Gastrocnemius medialis (tissue), 4 donors: Measurements from ENCODE around the gene LTB.

Source experiments
- POLR2A ChIP-seq, 2 donors: fragments of 450-650 bp; IDR thresholded peaks; one replicate each; pipeline ENCODE4 v1.6.1; 2017; ENCODE audit warnings: antibody characterized with exemption in 2 of 2, mild to moderate bottlenecking in 2 of 2, moderate library complexity in 2 of 2
- TF ChIP-seq, protein P1 (sequence below), 5 experiments: fragments of 450-650 bp in 3 of 5; fragments of 200-600 bp in 2 of 5; sonication (generic) in 2 of 5; IDR thresholded peaks in 4 of 5; conservative IDR thresholded peaks in 1 of 5; 1 replicate in 4 of 5; 2 replicates in 1 of 5; pipeline ENCODE4 v1.5.1; 2016 to 2019; ENCODE audit warnings: antibody characterized with exemption in 5 of 5, mild to moderate bottlenecking in 3 of 5, moderate library complexity in 3 of 5

GRCh38 chr6:31541658-31542521 lies 40.3 kb downstream of the LTB start, which contains the start of gene DDX39B:
- TF ChIP-seq, protein P1, sequence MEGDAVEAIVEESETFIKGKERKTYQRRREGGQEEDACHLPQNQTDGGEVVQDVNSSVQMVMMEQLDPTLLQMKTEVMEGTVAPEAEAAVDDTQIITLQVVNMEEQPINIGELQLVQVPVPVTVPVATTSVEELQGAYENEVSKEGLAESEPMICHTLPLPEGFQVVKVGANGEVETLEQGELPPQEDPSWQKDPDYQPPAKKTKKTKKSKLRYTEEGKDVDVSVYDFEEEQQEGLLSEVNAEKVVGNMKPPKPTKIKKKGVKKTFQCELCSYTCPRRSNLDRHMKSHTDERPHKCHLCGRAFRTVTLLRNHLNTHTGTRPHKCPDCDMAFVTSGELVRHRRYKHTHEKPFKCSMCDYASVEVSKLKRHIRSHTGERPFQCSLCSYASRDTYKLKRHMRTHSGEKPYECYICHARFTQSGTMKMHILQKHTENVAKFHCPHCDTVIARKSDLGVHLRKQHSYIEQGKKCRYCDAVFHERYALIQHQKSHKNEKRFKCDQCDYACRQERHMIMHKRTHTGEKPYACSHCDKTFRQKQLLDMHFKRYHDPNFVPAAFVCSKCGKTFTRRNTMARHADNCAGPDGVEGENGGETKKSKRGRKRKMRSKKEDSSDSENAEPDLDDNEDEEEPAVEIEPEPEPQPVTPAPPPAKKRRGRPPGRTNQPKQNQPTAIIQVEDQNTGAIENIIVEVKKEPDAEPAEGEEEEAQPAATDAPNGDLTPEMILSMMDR (IDR thresholded peaks at IDR 0.05 in 4 of 5, conservative IDR thresholded peaks at IDR 0.05 in 1 of 5) = no peak
- peak; percentile 72 to 77 for TF ChIP-seq POLR2A (IDR thresholded peaks at IDR 0.05)
